GM12878 (cell line): Measurements from ENCODE around the gene COX10. TPM values are rescaled to one million over a fixed set of nuclear protein-coding genes. Genes with fewer than 3 reads are reported as not detected.

ENCODE experiments used
- ATAC-seq: fragments of 200-7000 bp; cut with Tn5 transposase; 3 replicates; pipeline ENCODE4 v1.9.1; 2020; ENCODE audit warnings: mild to moderate bottlenecking, moderate library complexity
- BruUV-seq: library from RNA; stranded (reverse); fragments of 400-500 nt; replicated peaks from 2 replicates; lab custom pipeline; 2021; lab: Mats Ljungman, UMichigan
- CTCF ChIA-PET: fragments of 300-600 bp; sonication (Branson Sonifier 250); formaldehyde crosslinking; extraction: SDS; loops from one replicate; lab custom pipeline; 2021; ENCODE audit warnings: inconsistent platforms; lab: Yijun Ruan, JAX
- POLR2A ChIA-PET: fragments of 350-600 bp; formaldehyde crosslinking; extraction: SDS; loops from one replicate; lab custom pipeline; 2021; ENCODE audit warnings: inconsistent platforms; lab: Charles Lee
- RAD21 ChIA-PET: fragments of 300-600 bp; sonication (Branson Sonifier 250); formaldehyde crosslinking; loops from one replicate; lab custom pipeline; 2023; ENCODE audit warnings: antibody characterized with exemption; ENCODE audit not compliant: unreplicated experiment; lab: Charles Lee
- SMC1A ChIA-PET: fragments of 300-600 bp; sonication (Branson Sonifier 250); formaldehyde crosslinking; loops from one replicate; lab custom pipeline; 2023; ENCODE audit not compliant: unreplicated experiment, uncharacterized antibody; lab: Charles Lee
- DNase-seq: peaks from one replicate; pipeline ENCODE4 v3.0.0-alpha.2; 2011; ENCODE audit warnings: low read depth, low spot score
- FAIRE-seq: peaks from 3 replicates; lab custom pipeline; 2011; peaks lifted over from hg19 to GRCh38; lab: Jason Lieb, UNC
- H2AFZ ChIP-seq: 2 replicates; pipeline ENCODE4 v1.6.0; 2011; ENCODE audit warnings: low read depth, low read length, control low read depth; ENCODE audit not compliant: control insufficient read depth
- H3K27ac ChIP-seq: 2 replicates; pipeline ENCODE4 v1.5.1; 2011; ENCODE audit warnings: control low read depth; ENCODE audit not compliant: control insufficient read depth, insufficient read depth
- H3K27me3 ChIP-seq, 2 experiments: replicated peaks in 1 of 2; 2 replicates each; pipeline versions ENCODE4 v1.6.0 to v1.6.1; 2011; ENCODE audit warnings: low read length in 1 of 2; ENCODE audit not compliant: control insufficient read depth in 2 of 2, insufficient read depth in 2 of 2
- H3K36me3 ChIP-seq, 2 experiments: 2 replicates each; pipeline ENCODE4 v1.5.1; 2011; ENCODE audit warnings: low read length in 1 of 2; ENCODE audit not compliant: control insufficient read depth in 2 of 2, insufficient read depth in 2 of 2
- H3K4me1 ChIP-seq: 2 replicates; pipeline ENCODE4 v1.6.1; 2011; ENCODE audit warnings: mild to moderate bottlenecking, low read length, moderate library complexity, mixed read lengths; ENCODE audit not compliant: control insufficient read depth, insufficient read depth
- H3K4me2 ChIP-seq: 2 replicates; pipeline ENCODE4 v1.6.0; 2011; ENCODE audit warnings: control low read depth; ENCODE audit not compliant: control insufficient read depth, insufficient read depth
- H3K4me3 ChIP-seq: fragments of 200-600 bp; sonication (generic); 2 replicates; pipeline ENCODE4 v1.5.1; 2016
- H3K79me2 ChIP-seq: 2 replicates; pipeline ENCODE4 v1.6.0; 2011; ENCODE audit warnings: low read length; ENCODE audit not compliant: control insufficient read depth, insufficient read depth
- H3K9ac ChIP-seq: 2 replicates; pipeline ENCODE4 v1.8.0; 2011; ENCODE audit warnings: low read length, control low read depth, mixed read lengths; ENCODE audit not compliant: control insufficient read depth, insufficient read depth
- H3K9me3 ChIP-seq: replicated peaks from 3 replicates; pipeline ENCODE4 v1.5.1; 2011; ENCODE audit warnings: mild to moderate bottlenecking, low read length; ENCODE audit not compliant: control insufficient read depth, insufficient read depth
- H4K20me1 ChIP-seq: 2 replicates; pipeline ENCODE4 v1.6.0; 2011; ENCODE audit not compliant: control insufficient read depth, insufficient read depth
- BCL11A ChIP-seq: IDR thresholded peaks from 2 replicates; pipeline ENCODE4 v1.6.1; 2011; ENCODE audit warnings: low read depth, low read length
- CREM ChIP-seq: IDR thresholded peaks from 2 replicates; pipeline ENCODE4 v1.6.1; 2014; ENCODE audit warnings: antibody characterized with exemption, low read depth
- ETV6 ChIP-seq, 2 experiments: fragments of 450-650 bp in 1 of 2; IDR thresholded peaks in 1 of 2; conservative IDR thresholded peaks in 1 of 2; 2 replicates each; pipeline ENCODE4 v1.6.1; 2014; ENCODE audit warnings: antibody characterized with exemption in 1 of 2, borderline replicate concordance in 1 of 2, low read depth in 1 of 2, mild to moderate bottlenecking in 1 of 2, moderate library complexity in 1 of 2
- IRF4 ChIP-seq: IDR thresholded peaks from 2 replicates; pipeline ENCODE4 v1.6.1; 2011; ENCODE audit warnings: low read depth, low read length
- JUNB ChIP-seq: IDR thresholded peaks from 2 replicates; pipeline ENCODE4 v1.6.1; 2016; ENCODE audit warnings: antibody characterized with exemption, mild to moderate bottlenecking
- MTA2 ChIP-seq: fragments of 450-650 bp; IDR thresholded peaks from 2 replicates; pipeline ENCODE4 v1.6.1; 2016; ENCODE audit warnings: low read depth, mild to moderate bottlenecking, moderate library complexity
- NFIC ChIP-seq: IDR thresholded peaks from 2 replicates; pipeline ENCODE4 v1.6.1; 2012; ENCODE audit warnings: low read depth, mild to moderate bottlenecking, inconsistent platforms, low read length, moderate library complexity
- NR2F1 ChIP-seq: fragments of 450-650 bp; conservative IDR thresholded peaks from 2 replicates; pipeline ENCODE4 v1.6.1; 2017; ENCODE audit warnings: mild to moderate bottlenecking
- SREBF1 ChIP-seq: IDR thresholded peaks from 2 replicates; pipeline ENCODE4 v1.6.1; 2012; ENCODE audit warnings: mild to moderate bottlenecking, low read length
- ZZZ3 ChIP-seq: IDR thresholded peaks from 2 replicates; pipeline ENCODE4 v1.6.1; 2011; ENCODE audit warnings: low read depth; ENCODE audit not compliant: control insufficient read depth, insufficient read length
- WGBS: methylation state at CpG from one replicate; pipeline ENCODE4 v1.1.6; 2016; ENCODE audit warnings: low lambda C conversion rate; ENCODE audit not compliant: insufficient replicate concordance, insufficient coverage; ENCODE audit errors: missing lambda C conversion rate; 5-methylcytosine and 5-hydroxymethylcytosine counted together
- in situ Hi-C: fragments of 300-500 bp; cut with MboI; formaldehyde crosslinking; loops from 9 replicates; pipeline ENCODE4 v1.14.3; 2018; ENCODE audit warnings: mixed read lengths
- intact Hi-C: fragments of 100-400 bp; cut with micrococcal nuclease; formaldehyde crosslinking; loops from one replicate; pipeline ENCODE4 v1.14.2; 2022; ENCODE audit not compliant: unreplicated experiment
- polyA plus RNA-seq, 11 experiments: library from polyadenylated mRNA; depleted of rRNA in 4 of 11; unstranded in 6 of 11; stranded (reverse) in 5 of 11; fragments of >200 nt; fragmentation: Nextera tagmentation in 4 of 11; fragmentation: Illumina TruSeq in 1 of 11; extraction: Ambion mirVana in 4 of 11; extraction: Trizol in 1 of 11; gene quantifications; 1 replicate in 1 of 11; 2 replicates in 10 of 11; pipeline versions ENCODE4 v1.2.1 to v1.2.3, GENCODE V29; 2011 to 2016; ENCODE audit warnings: inconsistent platforms in 2 of 11, missing spikeins in 2 of 11, low read depth in 1 of 11
- total RNA-seq, 4 experiments: library from RNA; depleted of rRNA in 3 of 4; stranded (reverse); fragments of >200 nt in 3 of 4; fragmentation: Illumina TruSeq in 1 of 4; extraction: Trizol in 1 of 4; gene quantifications; 2 replicates each; pipeline versions ENCODE4 v1.2.1 to v1.2.3, GENCODE V29; 2013 to 2021

COX10 gene
- total and polyA plus RNA-seq, 10 of the 15 experiments (the other 5 are each of a cell fraction or from before 2014, with no cell fraction given) = 9.6 to 29.4 (median 21.3) TPM

DNA sequence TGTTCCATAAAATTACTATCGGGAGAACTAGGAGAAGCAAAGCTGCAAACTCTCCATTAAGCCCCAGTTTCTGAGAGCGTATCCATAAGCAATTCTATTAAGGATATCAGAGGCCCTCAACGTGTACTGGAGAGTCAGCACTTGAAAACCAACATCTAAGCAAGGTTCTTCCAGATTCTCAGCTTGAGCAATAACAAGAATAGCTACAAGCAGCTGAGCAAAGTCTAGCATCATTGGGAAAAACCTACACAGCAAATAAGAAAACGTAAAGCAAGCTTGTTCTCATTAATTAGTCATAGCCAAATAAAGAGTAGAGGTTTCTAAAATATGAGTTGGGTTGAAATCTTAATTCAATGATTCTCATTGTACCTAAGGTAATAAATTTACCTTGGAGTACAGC, 26.9 kb upstream of the COX10 start (continued):
- TF ChIP-seq IRF4 (0 out of 2 replicates have a peak, but pooled peaks have one; percentile 16), JUNB (peak; percentile 75)

DNA sequence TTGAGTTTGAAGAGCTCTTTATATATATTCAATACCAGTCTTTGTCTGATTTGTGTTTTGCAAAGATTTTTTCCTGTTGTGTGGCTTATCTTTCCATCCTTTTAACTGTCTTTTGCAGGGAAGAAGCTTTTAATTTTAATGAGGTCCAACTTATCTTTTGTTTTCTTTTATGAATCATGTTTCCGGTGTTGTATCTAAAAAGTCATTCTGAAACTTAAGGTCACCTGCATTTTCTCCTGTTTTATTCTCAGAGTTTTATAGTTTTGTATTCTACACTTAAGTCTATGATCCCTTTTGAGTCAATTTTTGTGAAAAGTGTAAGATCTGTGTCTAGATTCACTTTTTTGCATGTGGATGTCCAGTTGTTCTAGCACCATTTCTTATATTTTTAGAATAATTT, 24.6 kb upstream of the COX10 start:
- TF ChIP-seq BCL11A (0 out of 2 replicates have a peak, but pooled peaks have one; percentile 33), SREBF1 (no peak), NR2F1 (peak; percentile 44; the same call in 1 of the 2 replicates), ETV6 (conservative IDR thresholded peaks at IDR 0.05 in 1 of 2, IDR thresholded peaks at IDR 0.05 in 1 of 2; ENCODE audit: borderline replicate concordance in 1 of 2, low read depth in 1 of 2) (peak in 1 of 2 experiments; percentile 14; a peak in 1 of 4 replicates), CREM (0 out of 2 replicates have a peak, but pooled peaks have one; percentile 21), JUNB (peak; percentile 90), NFIC (peak; percentile 70; the same call in 1 of the 2 replicates), MTA2 (0 out of 2 replicates have a peak, but pooled peaks have one; percentile 23), ZZZ3 (no peak)
- TF ChIP-seq, all 136 proteins: peak for 7
- H3K36me3 ChIP-seq = no peaks in the 10 kb centered on the region; a peak in 1 of 4 replicates
- intact Hi-C loops = no loop called here
- 0% methylated on average over 1 of the region's 1 CpG for WGBS
- H3K9me3 ChIP-seq = no peaks in the 10 kb centered on the region
- peaks cover 6% of the 10 kb centered on the region; the same call in 1 of the 2 replicates for H3K4me1 ChIP-seq
- no TSS peak for BruUV-seq
- DNase-seq (no peak), FAIRE-seq (no peak), ATAC-seq (no peak)
- H4K20me1 ChIP-seq = no peaks in the 10 kb centered on the region
- peak overlapping the region; percentile 38; the same call in 1 of the 2 replicates for H3K4me2 ChIP-seq
- ChIA-PET CTCF (interaction anchor here (1.4 kb wide), 1 partner anchor 10 kb away, joined by 4 read pairs; no protein-coding TSS in a partner anchor), RAD21 (no interaction called here), SMC1A (interaction anchor here (1.4 kb wide), 1 partner anchor 17 kb away, joined by 5 read pairs; no protein-coding TSS in a partner anchor), POLR2A (no interaction called here)
- H3K4me3 ChIP-seq = no peak overlapping the region
- in situ Hi-C loops = no loop called here
- no peak overlapping the region for H2AFZ ChIP-seq
- H3K27me3 ChIP-seq = no peaks in the 10 kb centered on the region
- no peak overlapping the region for H3K27ac ChIP-seq
- H3K9ac ChIP-seq = no peak overlapping the region
- no peaks in the 10 kb centered on the region for H3K79me2 ChIP-seq
